PC-3 (cell line): ENCODE measurements around the gene C6. TPM values are rescaled to one million over a fixed set of nuclear protein-coding genes. Genes with fewer than 3 reads are reported as not detected.

Experiments
- ATAC-seq: fragments of 200-7000 bp; cut with Tn5 transposase; 2 replicates; pipeline ENCODE4 v1.9.1; 2020; ENCODE audit warnings: mild to moderate bottlenecking, moderate library complexity
- BruUV-seq: library from RNA; stranded (reverse); fragments of 400-500 nt; replicated peaks from 2 replicates; lab custom pipeline; 2021; lab: Mats Ljungman, UMichigan
- CTCF ChIA-PET: fragments of 300-600 bp; sonication (Branson Sonifier 250); formaldehyde crosslinking; loops from one replicate; lab custom pipeline; 2022; ENCODE audit warnings: antibody characterized with exemption; lab: Charles Lee
- POLR2A ChIA-PET: fragments of 300-600 bp; sonication (Branson Sonifier 250); formaldehyde crosslinking; loops from one replicate; lab custom pipeline; 2022; ENCODE audit warnings: antibody characterized with exemption; ENCODE audit not compliant: unreplicated experiment; lab: Charles Lee
- DNase-seq: peaks from one replicate; pipeline ENCODE4 v3.0.0-alpha.2; 2015
- H2AFZ ChIP-seq: fragments of 300-600 bp; sonication (generic); 2 replicates; pipeline ENCODE4 v1.6.0; 2016; ENCODE audit warnings: antibody characterized with exemption, low read length
- H3F3A ChIP-seq: fragments of 300-600 bp; sonication (generic); one replicate; pipeline ENCODE4 v1.6.0; 2017; ENCODE audit warnings: antibody characterized with exemption, low read length, control low read depth, mild to moderate bottlenecking; ENCODE audit not compliant: unreplicated experiment
- H3K27ac ChIP-seq: fragments of 300-600 bp; sonication (generic); 2 replicates; pipeline ENCODE4 v1.5.1; 2016; ENCODE audit warnings: mild to moderate bottlenecking, low read length
- H3K27me3 ChIP-seq: fragments of 300-600 bp; sonication (generic); 2 replicates; pipeline ENCODE4 v1.6.1; 2016; ENCODE audit warnings: low read length, mixed read lengths
- H3K36me3 ChIP-seq: fragments of 300-600 bp; sonication (generic); 2 replicates; pipeline ENCODE4 v1.6.1; 2016; ENCODE audit warnings: low read depth, mixed run types, low read length, mixed read lengths
- H3K4me1 ChIP-seq: fragments of 300-600 bp; sonication (generic); 2 replicates; pipeline ENCODE4 v1.5.1; 2016; ENCODE audit warnings: low read length; ENCODE audit not compliant: insufficient read depth
- H3K4me2 ChIP-seq: fragments of 300-600 bp; sonication (generic); 2 replicates; pipeline ENCODE4 v1.6.0; 2016; ENCODE audit warnings: low read length
- H3K4me3 ChIP-seq: fragments of 300-600 bp; sonication (generic); 2 replicates; pipeline ENCODE4 v1.5.1; 2016; ENCODE audit warnings: mild to moderate bottlenecking, low read length, mixed read lengths
- H3K79me2 ChIP-seq: fragments of 300-600 bp; sonication (generic); 2 replicates; pipeline ENCODE4 v1.6.1; 2017; ENCODE audit warnings: low read length, mixed read lengths
- H3K9ac ChIP-seq: fragments of 300-600 bp; sonication (generic); 2 replicates; pipeline ENCODE4 v1.6.0; 2016; ENCODE audit warnings: mild to moderate bottlenecking, low read length
- H3K9me2 ChIP-seq: fragments of 300-600 bp; sonication (generic); replicated peaks from 2 replicates; pipeline ENCODE4 v1.6.1; 2016; ENCODE audit warnings: mixed run types, low read length, mixed read lengths
- H3K9me3 ChIP-seq: fragments of 300-600 bp; sonication (generic); 2 replicates; pipeline ENCODE4 v1.6.1; 2016; ENCODE audit warnings: low read length, mixed read lengths
- H4K20me1 ChIP-seq: fragments of 300-600 bp; sonication (generic); 2 replicates; pipeline ENCODE4 v1.6.1; 2016; ENCODE audit warnings: low read length, mixed read lengths
- EZH2 ChIP-seq: fragments of 300-600 bp; sonication (generic); IDR thresholded peaks from one replicate; pipeline ENCODE4 v1.6.1; 2017; ENCODE audit warnings: antibody characterized with exemption, mild to moderate bottlenecking, low read length; ENCODE audit not compliant: unreplicated experiment
- EZH2phosphoT487 ChIP-seq: fragments of 300-600 bp; sonication (generic); IDR thresholded peaks from 2 replicates; pipeline ENCODE4 v1.6.1; 2018; ENCODE audit warnings: mild to moderate bottlenecking, antibody characterized with exemption, low read length, borderline replicate concordance
- intact Hi-C: fragments of 100-400 bp; cut with micrococcal nuclease; formaldehyde crosslinking; loops from 2 replicates; pipeline ENCODE4 v1.9.0; 2023
- total RNA-seq: library from RNA; depleted of rRNA; stranded (reverse); fragments of >200 nt; gene quantifications from 2 replicates; pipeline ENCODE4 v1.2.3, GENCODE V29; 2014
- TF ChIP-seq, protein P1 (sequence below): fragments of 300-600 bp; sonication (generic); conservative IDR thresholded peaks from 2 replicates; pipeline ENCODE4 v1.5.1; 2017; ENCODE audit warnings: antibody characterized with exemption, low read depth, mild to moderate bottlenecking, low read length

Gene C6
- total RNA-seq, 1 experiment from 2014 or later, result not detected

- CTCF ChIA-PET, result no interaction called here
- no peak overlapping the region for H2AFZ ChIP-seq
- no peaks in the 10 kb centered on the region for H3F3A ChIP-seq
- H3K27ac ChIP-seq, result no peak overlapping the region
- no peaks in the 10 kb centered on the region for H3K27me3 ChIP-seq
- intact Hi-C loops, result no loop called here
- no peaks in the 10 kb centered on the region for H3K36me3 ChIP-seq
- POLR2A ChIA-PET, result no interaction called here
- H3K4me2 ChIP-seq, result no peak overlapping the region
- BruUV-seq, result no TSS peak
- H3K79me2 ChIP-seq, result no peaks in the 10 kb centered on the region
- no peak overlapping the region for H3K4me3 ChIP-seq
- DNase-seq (no peak), ATAC-seq (no peak)
- no peaks in the 10 kb centered on the region for H3K4me1 ChIP-seq
- H4K20me1 ChIP-seq, result no peaks in the 10 kb centered on the region
- H3K9me3 ChIP-seq, result no peaks in the 10 kb centered on the region
- no peak overlapping the region for H3K9ac ChIP-seq
- TF ChIP-seq EZH2, result no peak
- no peak for TF ChIP-seq EZH2phosphoT487
- TF ChIP-seq, protein P1, sequence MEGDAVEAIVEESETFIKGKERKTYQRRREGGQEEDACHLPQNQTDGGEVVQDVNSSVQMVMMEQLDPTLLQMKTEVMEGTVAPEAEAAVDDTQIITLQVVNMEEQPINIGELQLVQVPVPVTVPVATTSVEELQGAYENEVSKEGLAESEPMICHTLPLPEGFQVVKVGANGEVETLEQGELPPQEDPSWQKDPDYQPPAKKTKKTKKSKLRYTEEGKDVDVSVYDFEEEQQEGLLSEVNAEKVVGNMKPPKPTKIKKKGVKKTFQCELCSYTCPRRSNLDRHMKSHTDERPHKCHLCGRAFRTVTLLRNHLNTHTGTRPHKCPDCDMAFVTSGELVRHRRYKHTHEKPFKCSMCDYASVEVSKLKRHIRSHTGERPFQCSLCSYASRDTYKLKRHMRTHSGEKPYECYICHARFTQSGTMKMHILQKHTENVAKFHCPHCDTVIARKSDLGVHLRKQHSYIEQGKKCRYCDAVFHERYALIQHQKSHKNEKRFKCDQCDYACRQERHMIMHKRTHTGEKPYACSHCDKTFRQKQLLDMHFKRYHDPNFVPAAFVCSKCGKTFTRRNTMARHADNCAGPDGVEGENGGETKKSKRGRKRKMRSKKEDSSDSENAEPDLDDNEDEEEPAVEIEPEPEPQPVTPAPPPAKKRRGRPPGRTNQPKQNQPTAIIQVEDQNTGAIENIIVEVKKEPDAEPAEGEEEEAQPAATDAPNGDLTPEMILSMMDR, result no peak
- no peaks in the 10 kb centered on the region for H3K9me2 ChIP-seq
Observed at GRCh38 chr5:41182666-41183065, 30.7 kb downstream of the C6 start.

DNA sequence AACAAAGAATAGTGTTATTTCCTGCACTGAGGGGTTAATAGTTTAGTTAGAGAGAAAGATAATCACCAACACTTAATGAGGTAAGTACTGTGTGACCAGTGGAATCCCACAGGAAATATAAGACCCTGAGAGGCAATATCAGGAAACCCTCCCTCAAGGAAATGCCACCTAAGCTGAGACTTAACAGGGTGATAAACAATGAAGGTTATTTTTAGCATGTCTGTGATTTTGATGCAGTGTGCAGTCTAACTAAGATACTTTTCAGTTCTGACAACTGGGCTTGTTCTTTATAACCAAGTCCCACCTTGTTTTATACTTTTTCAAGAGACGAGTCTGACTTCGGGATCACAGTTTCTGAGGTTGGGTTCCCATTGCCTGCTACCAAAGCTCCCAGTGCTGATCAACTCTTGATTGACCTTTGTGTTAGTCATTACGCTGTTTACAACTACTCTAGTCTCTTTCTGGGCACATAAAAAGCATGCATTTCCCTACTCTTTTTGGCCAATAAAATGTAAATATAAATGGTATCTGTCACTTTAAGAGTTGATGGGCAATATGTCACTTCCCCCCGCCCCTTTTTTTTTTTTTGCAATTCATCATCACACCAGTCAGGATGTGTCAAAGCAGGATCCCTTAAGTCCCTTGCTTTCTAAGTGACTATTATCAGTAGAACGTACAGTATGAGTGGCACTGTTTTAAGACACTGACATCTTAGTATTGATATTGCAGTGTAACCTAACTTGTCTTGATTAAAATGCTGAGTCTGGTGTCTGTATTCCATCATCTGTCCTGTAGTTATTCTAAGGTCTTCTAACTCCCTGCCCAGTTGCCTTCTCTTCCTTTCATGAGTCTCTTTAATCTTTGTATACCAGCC lies 31.4 kb downstream of the C6 start:
- H3K4me2 ChIP-seq, result no peak overlapping the region
- DNase-seq (no peak), ATAC-seq (no peak)
- H3F3A ChIP-seq, result no peaks in the 10 kb centered on the region
- H3K27me3 ChIP-seq, result no peaks in the 10 kb centered on the region
- CTCF ChIA-PET, result no interaction called here
- no peak overlapping the region for H3K27ac ChIP-seq
- no peak overlapping the region for H3K9ac ChIP-seq
- no peaks in the 10 kb centered on the region for H4K20me1 ChIP-seq
- H3K9me3 ChIP-seq, result no peaks in the 10 kb centered on the region
- H3K4me3 ChIP-seq, result no peak overlapping the region
- intact Hi-C loops, result no loop called here
- no TSS peak for BruUV-seq
- POLR2A ChIA-PET, result no interaction called here
- no peaks in the 10 kb centered on the region for H3K79me2 ChIP-seq
- no peaks in the 10 kb centered on the region for H3K4me1 ChIP-seq
- TF ChIP-seq EZH2 (no peak), EZH2phosphoT487 (no peak)
- TF ChIP-seq, protein P1, result no peak
- H3K36me3 ChIP-seq, result no peaks in the 10 kb centered on the region
- no peak overlapping the region for H2AFZ ChIP-seq
- H3K9me2 ChIP-seq, result no peaks in the 10 kb centered on the region

GRCh38 chr5:41176952-41177351 lies 36.4 kb downstream of the C6 start:
- DNase-seq (peak; percentile 20), ATAC-seq (no peak)
- BruUV-seq, result no TSS peak
- CTCF ChIA-PET, result no interaction called here
- H3K27me3 ChIP-seq, result no peaks in the 10 kb centered on the region
- H4K20me1 ChIP-seq, result no peaks in the 10 kb centered on the region
- H3K4me2 ChIP-seq, result no peak overlapping the region
- H2AFZ ChIP-seq, result no peak overlapping the region
- H3K9ac ChIP-seq, result no peak overlapping the region
- no peaks in the 10 kb centered on the region for H3K4me1 ChIP-seq
- H3K9me3 ChIP-seq, result no peaks in the 10 kb centered on the region
- POLR2A ChIA-PET, result no interaction called here
- H3K27ac ChIP-seq, result no peak overlapping the region
- H3K9me2 ChIP-seq, result no peaks in the 10 kb centered on the region
- TF ChIP-seq EZH2phosphoT487 (no peak), EZH2 (no peak)
- TF ChIP-seq, protein P1, result no peak
- H3K36me3 ChIP-seq, result no peaks in the 10 kb centered on the region
- H3K4me3 ChIP-seq, result no peak overlapping the region
- no peaks in the 10 kb centered on the region for H3F3A ChIP-seq
- H3K79me2 ChIP-seq, result no peaks in the 10 kb centered on the region
- intact Hi-C loops, result no loop called here
